Thoracic aorta (tissue), 2 donors: Measurements from ENCODE around the gene LCN10. TPM values are rescaled to one million over a fixed set of nuclear protein-coding genes. Genes with fewer than 3 reads are reported as not detected.

ENCODE experiments used
- ATAC-seq: fragments of 150-250 bp; one replicate; pipeline ENCODE4 v1.8.0; 2017; ENCODE audit warnings: low read depth; ENCODE audit not compliant: insufficient number of reproducible peaks, low FRiP score
- DNase-seq: peaks from one replicate; pipeline ENCODE4 v3.0.0-alpha.2; 2020; ENCODE audit warnings: low spot score
- H3K27ac ChIP-seq, 2 donors: fragments of 200-600 bp; sonication (generic); 1 replicate in 1 of 2; 2 replicates in 1 of 2; pipeline ENCODE4 v1.5.1; 2016; ENCODE audit warnings: mild to moderate bottlenecking in 2 of 2, moderate library complexity in 2 of 2
- H3K27me3 ChIP-seq: fragments of 200-600 bp; sonication (generic); replicated peaks from 2 replicates; pipeline ENCODE4 v1.6.0; 2016; ENCODE audit warnings: mild to moderate bottlenecking; ENCODE audit not compliant: insufficient read depth
- H3K36me3 ChIP-seq: fragments of 200-600 bp; sonication (generic); one replicate; pipeline ENCODE4 v1.5.1; 2016
- H3K4me1 ChIP-seq, 2 donors: fragments of 200-600 bp; sonication (generic); 1 replicate in 1 of 2; 2 replicates in 1 of 2; pipeline versions ENCODE4 v1.5.1 to v1.6.0; 2016; ENCODE audit warnings: low read depth in 2 of 2, mild to moderate bottlenecking in 1 of 2; ENCODE audit not compliant: control insufficient read depth in 1 of 2
- H3K4me3 ChIP-seq: fragments of 200-600 bp; sonication (generic); 2 replicates; pipeline ENCODE4 v1.5.1; 2016; ENCODE audit warnings: mild to moderate bottlenecking
- H3K9me3 ChIP-seq: fragments of 200-600 bp; sonication (generic); 2 replicates; pipeline ENCODE4 v1.5.1; 2016
- CTCF ChIP-seq: fragments of 200-600 bp; sonication (generic); IDR thresholded peaks from one replicate; pipeline ENCODE4 v1.5.1; 2019; ENCODE audit warnings: antibody characterized with exemption
- total RNA-seq, 2 donors: library from RNA; depleted of rRNA; stranded (reverse); fragments of >200 nt; gene quantifications; one replicate each; pipeline versions ENCODE4 v1.1.0 to v1.2.3, GENCODE V29; 2016

LCN10 gene
- total RNA-seq, 2 donors from 2014 or later = 3.1 to 9.4 TPM

DNA sequence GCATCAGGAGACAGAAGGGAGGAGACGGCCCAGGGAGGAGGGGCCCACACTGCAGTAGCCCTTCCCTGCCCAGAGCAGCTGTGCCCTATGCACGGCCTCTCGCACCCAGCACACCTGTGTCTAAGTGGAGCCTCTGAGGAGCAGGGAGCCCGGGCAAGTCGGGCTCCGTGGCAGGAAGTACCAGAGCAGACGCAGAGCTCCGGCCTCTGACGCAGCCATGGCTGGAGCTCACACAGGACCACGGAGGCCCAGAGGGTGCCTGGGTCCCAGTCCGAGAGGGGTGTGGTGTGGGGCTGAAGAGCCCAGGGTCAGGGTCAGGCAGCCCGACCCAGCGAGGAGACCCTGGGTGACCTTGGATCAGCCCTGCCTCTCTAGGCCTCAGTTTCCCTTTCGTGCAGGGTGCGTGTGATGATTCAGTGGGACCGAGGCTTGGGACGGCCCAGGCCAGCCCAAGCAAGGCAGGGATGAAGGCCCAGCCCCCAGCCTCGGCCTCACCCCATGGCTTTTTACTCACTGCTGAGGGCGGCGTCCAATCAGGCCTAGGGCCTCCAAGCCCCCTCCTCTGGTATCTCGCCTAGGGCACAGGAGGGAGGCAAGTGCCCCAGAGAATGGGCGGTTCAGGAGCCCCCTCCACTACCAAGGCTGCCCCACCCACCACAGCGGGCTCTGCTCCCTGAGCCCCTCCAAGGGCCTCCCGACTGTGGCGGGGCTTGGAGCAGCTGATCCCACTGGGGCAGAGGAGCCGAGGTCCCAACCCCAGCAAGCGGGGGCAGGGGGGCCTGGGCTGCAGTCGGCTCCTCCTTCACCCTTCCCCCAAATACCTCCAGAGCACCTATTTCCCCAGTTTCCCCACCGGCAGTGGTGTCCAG, 51.2 kb downstream of the LCN10 start:
- Histone ChIP-seq H3K9me3 (no peaks in the 10 kb centered on the region), H3K36me3 (no peaks in the 10 kb centered on the region), H3K27ac (no peak overlapping the region), H3K4me3 (no peak overlapping the region), H3K27me3 (no peaks in the 10 kb centered on the region), H3K4me1 (peaks cover 4 to 9% of the 10 kb centered on the region in 2 donors)
- DNase-seq (no peak), ATAC-seq (no peak)
- TF ChIP-seq CTCF = no peak

DNA sequence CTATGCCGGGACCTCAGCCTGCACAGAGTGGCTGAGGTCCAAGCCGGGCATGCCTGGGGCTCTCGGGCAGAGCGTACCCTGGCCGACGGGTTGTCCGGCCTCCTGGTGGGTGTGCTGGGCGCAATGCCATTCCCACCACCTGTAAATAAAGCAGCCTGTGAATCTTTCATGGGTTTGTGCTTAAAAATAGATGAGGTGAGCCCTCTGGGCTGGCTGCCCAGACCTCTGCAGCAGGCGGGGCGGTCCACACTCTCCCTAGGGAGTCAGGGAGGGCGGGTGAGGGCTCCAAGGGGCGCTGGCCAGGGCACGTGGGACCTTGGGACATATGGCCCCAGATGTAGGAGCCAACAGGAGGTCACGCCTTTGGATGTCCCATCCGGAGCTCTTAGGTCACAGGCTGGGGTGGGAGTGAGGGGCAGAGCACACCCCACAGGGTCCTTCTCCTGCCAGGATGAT, 51.9 kb downstream of the LCN10 start:
- H3K36me3 ChIP-seq = no peaks in the 10 kb centered on the region
- no peak for TF ChIP-seq CTCF
- H3K4me1 ChIP-seq = peaks cover 10 to 16% of the 10 kb centered on the region in 2 donors

GRCh38 chr9:136690104-136690805, 52.5 kb downstream of the LCN10 start:
- ATAC-seq = no peak

More for the DNA sequence above, 51.9 kb downstream of the LCN10 start:
- Histone ChIP-seq H3K27me3 (no peaks in the 10 kb centered on the region), H3K4me3 (no peak overlapping the region), H3K27ac (no peak overlapping the region), H3K9me3 (no peaks in the 10 kb centered on the region)
- DNase-seq (no peak), ATAC-seq (no peak)

GRCh38 chr9:136689108-136689460, 53.7 kb downstream of the LCN10 start:
- H3K4me1 ChIP-seq = peaks cover 15 to 27% of the 10 kb centered on the region in 2 donors
- ATAC-seq (no peak), DNase-seq (no peak)
- TF ChIP-seq CTCF = no peak
- H3K27ac ChIP-seq = no peak overlapping the region
- no peaks in the 10 kb centered on the region for H3K36me3 ChIP-seq
- no peak overlapping the region for H3K4me3 ChIP-seq
- no peaks in the 10 kb centered on the region for H3K9me3 ChIP-seq
- no peaks in the 10 kb centered on the region for H3K27me3 ChIP-seq

More at GRCh38 chr9:136690104-136690805, 52.5 kb downstream of the LCN10 start:
- DNase-seq = no peak
- no peaks in the 10 kb centered on the region for H3K9me3 ChIP-seq
- peaks cover 15 to 22% of the 10 kb centered on the region in 2 donors for H3K4me1 ChIP-seq
- no peaks in the 10 kb centered on the region for H3K27me3 ChIP-seq
- no peak overlapping the region for H3K4me3 ChIP-seq
- H3K36me3 ChIP-seq = no peaks in the 10 kb centered on the region
- H3K27ac ChIP-seq = no peak overlapping the region
- TF ChIP-seq CTCF = no peak
